Nephron (organoid): ENCODE results near the gene COMMD4.
"Not testable (repeated sequence)": the region's sequence is repeated elsewhere in the genome, so short reads cannot be mapped to it uniquely, and the experiment has no call there.

Source experiments
- H3K27ac Mint-ChIP-seq, 3 experiments: 2 replicates each; pipeline ENCODE4 v1.8.0; 2020; ENCODE audit warnings: mixed read lengths in 3 of 3, mild to moderate bottlenecking in 2 of 3, moderate library complexity in 1 of 3
- H3K27me3 Mint-ChIP-seq: 2 replicates; pipeline ENCODE4 v1.8.0; 2021; ENCODE audit warnings: low read depth, mild to moderate bottlenecking, moderate library complexity, mixed read lengths
- H3K36me3 Mint-ChIP-seq: 2 replicates; pipeline ENCODE4 v1.8.0; 2020; ENCODE audit warnings: low read depth, mixed read lengths
- H3K4me1 Mint-ChIP-seq: 2 replicates; pipeline ENCODE4 v1.8.0; 2020; ENCODE audit warnings: mixed read lengths
- H3K4me3 Mint-ChIP-seq, 3 experiments: 2 replicates each; pipeline ENCODE4 v1.8.0; 2020; ENCODE audit warnings: mild to moderate bottlenecking in 3 of 3, mixed read lengths in 3 of 3, moderate library complexity in 2 of 3
- H3K9me3 Mint-ChIP-seq: 2 replicates; pipeline ENCODE4 v1.8.0; 2020; ENCODE audit warnings: mixed read lengths
- CTCF ChIP-seq, 3 experiments: fragments of 200-600 bp; sonication (generic); IDR thresholded peaks; one replicate each; pipeline ENCODE4 v1.5.0; 2021; ENCODE audit warnings: antibody characterized with exemption in 3 of 3; ENCODE audit not compliant: unreplicated experiment in 3 of 3

The COMMD4 gene

GRCh38 chr15:75335705-75336355 is at the start of gene COMMD4:
COMMD4 (plus strand) TSS chr15:75336063; CDS start chr15:75336090, 27 bp downstream.
- Mint-ChIP-seq H3K4me3 (peak within 1 kb of the TSS; percentile 98 to 100 (median 99)), H3K27ac (peak within 1 kb of the TSS; percentile 91 to 94 (median 92)), H3K4me1 (peaks cover 18% of the 10 kb centered on the region), H3K27me3 (no peaks in the 10 kb centered on the region), H3K9me3 (no peaks in the 10 kb centered on the region), H3K36me3 (peaks cover 4% of the 10 kb centered on the region)
- no peak for TF ChIP-seq CTCF (IDR thresholded peaks at IDR 0.05; ENCODE audit: unreplicated experiment in 3 of 3)

- not testable (repeated sequence) for H3K27me3 Mint-ChIP-seq, H3K4me1 Mint-ChIP-seq, H3K36me3 Mint-ChIP-seq, H3K9me3 Mint-ChIP-seq, H3K27ac Mint-ChIP-seq, H3K4me3 Mint-ChIP-seq
Observed at GRCh38 chr15:75293660-75294059, 42.2 kb upstream of the COMMD4 start.

- not testable (repeated sequence) for H3K4me1 Mint-ChIP-seq
Observed at GRCh38 chr15:75298541-75299310, 37.1 kb upstream of the COMMD4 start.

GRCh38 chr15:75299311-75299688 is 36.6 kb upstream of the COMMD4 start:
- TF ChIP-seq CTCF (IDR thresholded peaks at IDR 0.05; ENCODE audit: unreplicated experiment in 3 of 3): peak; percentile 53 to 61 (median 56)
- H3K36me3 Mint-ChIP-seq, H3K9me3 Mint-ChIP-seq, H3K27ac Mint-ChIP-seq, H3K4me1 Mint-ChIP-seq, H3K4me3 Mint-ChIP-seq, H3K27me3 Mint-ChIP-seq: not testable (repeated sequence)

More at GRCh38 chr15:75298541-75299310, 37.1 kb upstream of the COMMD4 start:
- not testable (repeated sequence) for H3K27ac Mint-ChIP-seq, H3K9me3 Mint-ChIP-seq, H3K4me3 Mint-ChIP-seq, H3K36me3 Mint-ChIP-seq, H3K27me3 Mint-ChIP-seq

- not testable (repeated sequence) for H3K36me3 Mint-ChIP-seq, H3K9me3 Mint-ChIP-seq, H3K4me1 Mint-ChIP-seq, H3K27ac Mint-ChIP-seq, H3K4me3 Mint-ChIP-seq
- H3K27me3 Mint-ChIP-seq: peaks cover 13% of the 10 kb centered on the region
Observed at GRCh38 chr15:75300026-75300425, 35.8 kb upstream of the COMMD4 start.

GRCh38 chr15:75302318-75302717 is 33.5 kb upstream of the COMMD4 start:
- Mint-ChIP-seq H3K4me3 (no peak overlapping the region), H3K9me3 (no peaks in the 10 kb centered on the region), H3K27me3 (peaks cover 33% of the 10 kb centered on the region), H3K36me3 (no peaks in the 10 kb centered on the region), H3K27ac (no peak overlapping the region), H3K4me1 (no peaks in the 10 kb centered on the region)
- no peak for TF ChIP-seq CTCF (IDR thresholded peaks at IDR 0.05; ENCODE audit: unreplicated experiment in 3 of 3)

GRCh38 chr15:75302753-75303152 is 33.1 kb upstream of the COMMD4 start:
- not testable (repeated sequence) for H3K4me1 Mint-ChIP-seq, H3K36me3 Mint-ChIP-seq, H3K27ac Mint-ChIP-seq, H3K9me3 Mint-ChIP-seq, H3K4me3 Mint-ChIP-seq
- peaks cover 37% of the 10 kb centered on the region for H3K27me3 Mint-ChIP-seq

- H3K4me1 Mint-ChIP-seq: no peaks in the 10 kb centered on the region
- H3K27me3 Mint-ChIP-seq: peaks cover 64% of the 10 kb centered on the region
- no peak overlapping the region for H3K4me3 Mint-ChIP-seq
- H3K27ac Mint-ChIP-seq: no peak overlapping the region
- H3K36me3 Mint-ChIP-seq: no peaks in the 10 kb centered on the region
- no peaks in the 10 kb centered on the region for H3K9me3 Mint-ChIP-seq
- no peak for TF ChIP-seq CTCF (IDR thresholded peaks at IDR 0.05; ENCODE audit: unreplicated experiment in 3 of 3)
Observed at GRCh38 chr15:75306188-75306587, 29.7 kb upstream of the COMMD4 start.
